NT2/D1 (cell line): ENCODE measurements around the gene BRMS1.

Source experiments
- DNase-seq: peaks from one replicate; pipeline ENCODE4 v3.0.0-alpha.2; 2011; ENCODE audit warnings: low read depth, low spot score
- H3K27me3 ChIP-seq: 2 replicates; pipeline ENCODE4 v1.6.0; 2011; ENCODE audit warnings: mild to moderate bottlenecking; ENCODE audit not compliant: insufficient read length, insufficient read depth
- H3K36me3 ChIP-seq: 2 replicates; pipeline ENCODE4 v1.6.1; 2011; ENCODE audit warnings: mild to moderate bottlenecking, low read length, mixed read lengths; ENCODE audit not compliant: insufficient read depth, insufficient read length
- H3K4me1 ChIP-seq: 2 replicates; pipeline ENCODE4 v1.5.1; 2011; ENCODE audit not compliant: insufficient read depth, insufficient read length
- H3K4me3 ChIP-seq: 2 replicates; pipeline ENCODE4 v1.5.1; 2011; ENCODE audit warnings: low read depth; ENCODE audit not compliant: insufficient read length
- H3K9ac ChIP-seq: 2 replicates; pipeline ENCODE4 v1.6.0; 2011; ENCODE audit warnings: low read depth; ENCODE audit not compliant: insufficient read length
- H3K9me3 ChIP-seq: 2 replicates; pipeline ENCODE4 v1.5.1; 2011; ENCODE audit warnings: mild to moderate bottlenecking, low read length; ENCODE audit not compliant: insufficient read depth
- SUZ12 ChIP-seq: IDR thresholded peaks from 2 replicates; pipeline ENCODE4 v1.6.1; 2011; ENCODE audit not compliant: insufficient read length, insufficient read depth; ENCODE audit errors: extremely low read depth
- YY1 ChIP-seq: IDR thresholded peaks from 2 replicates; pipeline ENCODE4 v1.6.1; 2011; ENCODE audit not compliant: insufficient read length, insufficient read depth
- ZNF274 ChIP-seq: IDR thresholded peaks from 2 replicates; pipeline ENCODE4 v1.6.1; 2011; ENCODE audit warnings: mild to moderate bottlenecking, low read depth, low read length

The BRMS1 gene

DNA sequence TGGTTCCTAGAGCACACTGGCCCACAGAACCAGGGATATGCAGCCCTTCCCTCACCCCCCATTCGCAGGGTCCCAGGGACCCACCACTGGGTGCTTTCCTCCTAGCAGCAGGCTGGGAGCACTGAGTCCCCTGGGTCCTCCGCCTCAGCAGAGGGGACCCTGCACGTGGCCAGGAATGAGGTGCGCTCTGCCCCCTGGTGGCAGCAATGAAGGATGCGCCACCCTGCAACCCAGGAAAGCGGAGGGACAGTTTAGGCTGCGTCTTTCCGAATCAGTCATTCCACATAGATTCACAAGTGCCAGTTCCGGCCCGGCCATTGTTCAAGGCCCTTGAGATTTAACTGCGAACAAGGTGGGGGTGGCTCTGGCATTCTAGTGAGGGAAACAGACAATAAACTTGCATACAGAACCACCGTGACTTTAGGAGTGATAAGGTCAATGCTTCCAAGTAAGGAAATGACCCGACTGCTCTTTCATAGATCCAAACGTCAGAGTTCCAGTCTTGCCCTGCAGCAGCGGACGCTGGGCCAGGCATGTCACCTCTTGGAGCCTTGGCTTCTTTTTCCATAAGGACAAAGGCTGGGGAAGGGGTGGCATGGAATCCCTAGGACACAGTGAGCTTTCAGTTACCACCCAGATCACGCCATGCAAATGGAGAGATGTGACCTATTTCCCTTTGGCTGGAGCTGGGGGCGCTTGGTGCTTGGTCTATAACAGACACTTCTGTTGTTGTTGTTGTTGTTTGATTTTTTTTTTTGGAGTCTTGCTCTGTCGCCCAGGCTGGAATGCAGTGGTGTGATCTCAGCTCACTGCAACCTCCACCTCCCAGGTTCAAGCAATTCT lies 16.4 kb downstream of the BRMS1 start:
- H3K9ac ChIP-seq = peak overlapping the region; percentile 53
- TF ChIP-seq YY1 (no peak), ZNF274 (no peak), SUZ12 (no peak)
- H3K9me3 ChIP-seq = no peaks in the 10 kb centered on the region
- no peak for DNase-seq
- no peaks in the 10 kb centered on the region for H3K27me3 ChIP-seq
- H3K4me3 ChIP-seq = no peak overlapping the region
- H3K4me1 ChIP-seq = peaks cover 37% of the 10 kb centered on the region
- peaks cover 28% of the 10 kb centered on the region for H3K36me3 ChIP-seq

DNA sequence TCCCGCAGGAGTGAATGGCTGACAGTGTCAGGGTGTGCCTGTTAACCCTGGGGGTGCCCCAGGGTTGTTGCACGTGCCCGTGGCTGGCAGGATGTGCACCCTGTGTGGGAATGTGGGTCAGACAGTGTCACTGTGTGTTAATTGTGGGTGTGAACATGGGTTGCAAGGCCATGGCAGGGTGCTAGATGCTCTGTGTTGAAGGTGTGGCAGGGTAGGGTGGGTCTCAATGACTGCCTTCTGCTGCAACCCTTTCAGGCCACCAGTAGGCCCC lies 16.9 kb downstream of the BRMS1 start:
- no peak for DNase-seq
- H3K27me3 ChIP-seq = no peaks in the 10 kb centered on the region
- H3K9me3 ChIP-seq = no peaks in the 10 kb centered on the region
- TF ChIP-seq ZNF274 = no peak
- no peak for TF ChIP-seq SUZ12
- TF ChIP-seq YY1 = no peak
- peaks cover 37% of the 10 kb centered on the region for H3K4me1 ChIP-seq
- peak overlapping the region; percentile 53 for H3K9ac ChIP-seq
- H3K4me3 ChIP-seq = no peak overlapping the region
- peaks cover 22% of the 10 kb centered on the region for H3K36me3 ChIP-seq

DNA sequence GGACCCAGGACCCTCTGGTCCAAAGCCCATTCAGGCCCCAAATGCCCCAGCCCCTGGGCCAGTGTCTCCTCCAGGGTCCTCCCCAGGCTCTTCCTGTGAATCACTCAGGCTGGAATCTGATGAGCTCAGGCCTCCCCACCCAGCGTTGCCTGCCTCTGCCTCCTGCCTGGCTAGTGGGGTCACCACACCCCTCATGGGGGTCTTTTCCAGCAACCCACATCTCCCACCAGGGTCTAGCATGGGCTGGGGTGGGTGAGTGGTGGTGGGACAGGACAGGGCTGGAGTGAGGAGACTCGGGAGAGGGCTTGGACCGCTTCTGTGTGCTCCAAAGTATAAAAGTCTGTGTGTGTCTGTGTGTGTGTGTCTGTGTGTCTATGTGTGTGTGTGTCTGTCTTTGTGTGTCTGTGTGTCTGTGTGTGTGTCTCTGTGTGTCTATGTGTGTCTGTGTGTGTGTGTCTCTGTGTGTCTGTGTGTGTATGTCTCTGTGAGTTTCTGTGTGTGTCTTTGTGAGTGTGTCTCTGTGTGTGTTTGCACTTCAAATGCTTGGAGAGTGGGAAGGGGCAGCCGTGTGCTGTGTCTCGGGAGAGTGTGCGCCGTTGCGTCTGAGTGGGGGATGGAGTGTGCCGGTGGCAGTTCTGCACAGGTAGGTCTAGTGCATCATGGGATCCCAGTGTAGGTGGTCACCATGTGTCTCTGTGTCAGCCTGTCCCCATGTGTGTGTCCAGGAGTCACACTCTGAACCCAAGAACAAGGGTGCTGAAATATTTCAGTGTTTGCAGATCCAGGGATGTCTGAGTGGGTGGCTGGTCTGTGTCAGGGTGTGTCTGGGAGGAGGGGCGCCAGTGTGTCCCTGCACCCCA lies 17.5 kb downstream of the BRMS1 start:
- TF ChIP-seq YY1 = no peak
- TF ChIP-seq ZNF274 = no peak
- TF ChIP-seq SUZ12 = no peak
- no peaks in the 10 kb centered on the region for H3K27me3 ChIP-seq
- no peak for DNase-seq
- peaks cover 37% of the 10 kb centered on the region for H3K4me1 ChIP-seq
- H3K9ac ChIP-seq = peak overlapping the region; percentile 53
- no peak overlapping the region for H3K4me3 ChIP-seq
- peaks cover 17% of the 10 kb centered on the region for H3K36me3 ChIP-seq
- no peaks in the 10 kb centered on the region for H3K9me3 ChIP-seq

DNA sequence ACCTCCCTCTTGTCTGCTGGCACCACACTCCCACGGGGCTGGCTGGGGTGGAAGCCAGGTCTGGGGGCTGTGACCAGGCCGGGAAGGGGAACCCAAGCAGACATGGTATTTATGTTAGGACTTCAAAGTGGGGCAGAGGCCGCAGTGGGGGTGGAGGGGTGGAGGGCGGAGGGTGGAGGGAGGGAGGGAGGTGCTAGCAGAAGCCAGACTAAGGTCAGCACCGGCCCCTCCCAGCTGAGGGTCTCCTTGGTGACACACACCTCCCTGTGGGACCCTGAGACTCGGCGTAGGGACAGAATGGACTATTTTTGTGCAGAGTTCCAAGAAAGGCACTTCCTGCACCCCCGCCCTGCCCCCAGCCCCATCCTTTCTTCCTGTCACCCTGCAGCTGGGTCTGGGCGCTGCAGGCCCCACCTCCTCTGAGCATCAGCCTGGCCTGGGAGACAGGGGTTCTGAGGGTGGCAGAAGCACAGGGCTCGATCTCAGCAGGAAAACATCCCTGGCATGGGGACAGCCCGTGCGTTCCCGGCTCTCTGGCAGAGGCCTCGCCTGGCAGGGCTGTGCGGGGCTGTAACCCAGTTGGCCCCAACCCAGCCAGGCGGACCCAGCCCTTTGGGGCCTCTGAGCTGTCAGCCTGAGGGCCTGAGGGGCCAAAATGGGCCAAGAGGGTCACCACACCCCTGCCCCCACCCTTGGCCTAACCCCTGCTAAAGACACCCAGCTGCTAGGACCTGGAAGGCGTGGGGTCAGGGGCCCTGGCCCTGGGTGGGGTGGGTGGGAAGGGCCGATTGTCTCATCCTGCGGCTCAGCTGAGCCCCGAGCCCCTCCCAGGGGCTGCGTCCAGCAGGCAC lies 18.4 kb downstream of the BRMS1 start:
- H3K4me1 ChIP-seq = peaks cover 37% of the 10 kb centered on the region
- no peaks in the 10 kb centered on the region for H3K27me3 ChIP-seq
- no peaks in the 10 kb centered on the region for H3K9me3 ChIP-seq
- no peak for DNase-seq
- no peak overlapping the region for H3K4me3 ChIP-seq
- peak overlapping the region; percentile 53 for H3K9ac ChIP-seq
- TF ChIP-seq YY1 (no peak), ZNF274 (no peak), SUZ12 (no peak)
- peaks cover 7% of the 10 kb centered on the region for H3K36me3 ChIP-seq

DNA sequence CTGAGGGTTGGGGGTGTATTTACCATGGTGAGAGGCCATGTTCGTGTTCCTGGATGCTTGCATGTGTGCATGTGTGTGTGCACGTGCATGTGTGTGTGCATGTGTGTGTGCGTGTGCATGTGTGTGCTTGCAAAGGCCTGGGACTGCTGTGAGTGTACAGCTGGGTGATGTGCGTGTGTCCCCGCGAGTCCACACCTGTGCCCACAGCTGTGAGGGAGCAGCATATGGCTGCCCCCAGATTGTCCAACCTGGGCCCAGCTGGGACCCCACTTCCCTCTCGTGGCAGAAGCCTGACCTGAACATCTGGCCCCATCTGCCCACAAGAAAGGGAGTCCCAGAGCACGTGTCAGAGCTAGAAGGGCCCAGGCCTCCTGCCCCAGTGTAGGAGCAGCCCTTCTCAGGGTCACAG lies 19.6 kb downstream of the BRMS1 start:
- DNase-seq = no peak
- H3K4me1 ChIP-seq = peaks cover 37% of the 10 kb centered on the region

DNA sequence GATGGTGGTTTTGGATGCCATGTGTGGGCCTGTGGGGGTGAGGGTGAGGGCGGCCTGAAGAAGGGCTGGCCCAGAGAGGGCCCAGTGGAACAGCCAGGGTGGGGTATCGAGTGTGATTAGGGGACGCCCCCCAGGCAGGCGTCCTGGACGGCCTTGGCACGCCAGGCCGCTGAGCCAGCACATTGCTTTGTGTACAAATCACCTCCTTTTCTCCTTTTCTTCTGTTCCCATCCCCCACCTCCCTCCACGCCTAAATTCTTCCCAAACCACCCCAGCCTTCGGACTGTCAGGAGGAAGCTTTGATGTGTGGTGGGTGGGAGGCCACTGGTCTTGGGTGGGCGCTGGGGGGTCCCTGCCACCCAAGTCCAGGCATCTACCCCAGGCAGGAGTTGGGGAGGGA lies 20.2 kb downstream of the BRMS1 start:
- peak overlapping the region; percentile 61 for H3K9ac ChIP-seq
- TF ChIP-seq SUZ12 = no peak
- no peak for TF ChIP-seq YY1
- no peaks in the 10 kb centered on the region for H3K9me3 ChIP-seq
- H3K4me1 ChIP-seq = peaks cover 37% of the 10 kb centered on the region
- H3K36me3 ChIP-seq = no peaks in the 10 kb centered on the region
- H3K27me3 ChIP-seq = no peaks in the 10 kb centered on the region
- no peak for DNase-seq
- no peak overlapping the region for H3K4me3 ChIP-seq

More for the DNA sequence above, 19.6 kb downstream of the BRMS1 start:
- Histone ChIP-seq H3K4me3 (no peak overlapping the region), H3K27me3 (no peaks in the 10 kb centered on the region), H3K9ac (peak overlapping the region; percentile 61), H3K36me3 (no peaks in the 10 kb centered on the region), H3K9me3 (no peaks in the 10 kb centered on the region)
- TF ChIP-seq SUZ12 (no peak), ZNF274 (no peak), YY1 (no peak)
